IMR-90 (cell line): ENCODE results near the gene NPTX2. TPM values are rescaled to one million over a fixed set of nuclear protein-coding genes. Genes with fewer than 3 reads are reported as not detected.

Experiments used
- ATAC-seq: fragments of 200-7000 bp; cut with Tn5 transposase; 2 replicates; pipeline ENCODE4 v1.9.1; 2020; ENCODE audit warnings: low read depth, mild to moderate bottlenecking, moderate library complexity
- BruUV-seq: library from RNA; stranded (reverse); fragments of 400-500 nt; replicated peaks from 2 replicates; lab custom pipeline; 2021; lab: Mats Ljungman, UMichigan
- CTCF ChIA-PET: fragments of 300-600 bp; formaldehyde crosslinking; extraction: SDS; loops from one replicate; lab custom pipeline; 2021; ENCODE audit warnings: antibody characterized with exemption; lab: Yijun Ruan, JAX
- POLR2A ChIA-PET: fragments of 300-600 bp; sonication (Branson Sonifier 250); formaldehyde crosslinking; loops from one replicate; lab custom pipeline; 2022; ENCODE audit warnings: antibody characterized with exemption; ENCODE audit not compliant: unreplicated experiment; lab: Charles Lee
- DNase-seq: peaks from one replicate; pipeline ENCODE4 v3.0.0; 2013
- H2AFZ ChIP-seq: replicated peaks from 2 replicates; pipeline ENCODE3; 2013; ENCODE audit warnings: low read length, mild to moderate bottlenecking; ENCODE audit not compliant: poor library complexity
- H2AK5ac ChIP-seq: 2 replicates; pipeline ENCODE4 v1.6.1; 2013; ENCODE audit warnings: low read depth, low read length, inconsistent platforms
- H2AK9ac ChIP-seq: replicated peaks from 2 replicates; pipeline ENCODE3; 2013; ENCODE audit warnings: mild to moderate bottlenecking, low read depth, low read length, moderate library complexity; ENCODE audit not compliant: poor library complexity
- H2BK120ac ChIP-seq: 2 replicates; pipeline ENCODE4 v1.6.1; 2013; ENCODE audit warnings: low read depth, low read length, inconsistent platforms
- H2BK15ac ChIP-seq: 3 replicates; pipeline ENCODE4 v1.6.1; 2013; ENCODE audit warnings: low read depth, low read length, inconsistent platforms
- H2BK20ac ChIP-seq: 2 replicates; pipeline ENCODE4 v1.6.1; 2013; ENCODE audit warnings: low read depth, mild to moderate bottlenecking, inconsistent platforms, low read length, moderate library complexity
- H2BK5ac ChIP-seq: 2 replicates; pipeline ENCODE4 v1.6.1; 2013; ENCODE audit warnings: mild to moderate bottlenecking, low read depth, low read length, inconsistent platforms; ENCODE audit not compliant: poor library complexity, severe bottlenecking
- H3K14ac ChIP-seq: replicated peaks from 2 replicates; pipeline ENCODE4 v1.6.1; 2013; ENCODE audit warnings: low read depth, low read length, inconsistent platforms
- H3K18ac ChIP-seq: 2 replicates; pipeline ENCODE4 v1.6.1; 2013; ENCODE audit warnings: low read depth, low read length, control low read depth
- H3K23ac ChIP-seq: 2 replicates; pipeline ENCODE4 v1.6.1; 2013; ENCODE audit warnings: low read depth, low read length, inconsistent platforms
- H3K27ac ChIP-seq: 2 replicates; pipeline ENCODE4 v1.5.1; 2013; ENCODE audit warnings: mild to moderate bottlenecking, control low read depth, low read length; ENCODE audit not compliant: insufficient read depth
- H3K27me3 ChIP-seq: 2 replicates; pipeline ENCODE4 v1.6.1; 2013; ENCODE audit warnings: low read length; ENCODE audit not compliant: control insufficient read depth, insufficient read depth
- H3K36me3 ChIP-seq: 2 replicates; pipeline ENCODE4 v1.6.1; 2013; ENCODE audit warnings: low read length, mixed read lengths; ENCODE audit not compliant: control insufficient read depth, insufficient read depth
- H3K4ac ChIP-seq: 2 replicates; pipeline ENCODE4 v1.6.1; 2013; ENCODE audit warnings: low read depth, low read length, inconsistent platforms
- H3K4me1 ChIP-seq: 2 replicates; pipeline ENCODE4 v1.6.1; 2013; ENCODE audit warnings: low read length, mixed read lengths; ENCODE audit not compliant: control insufficient read depth, insufficient read depth
- H3K4me2 ChIP-seq: 2 replicates; pipeline ENCODE4 v1.6.1; 2013; ENCODE audit warnings: low read depth, mild to moderate bottlenecking, control low read depth, low read length, moderate library complexity
- H3K4me3 ChIP-seq: 2 replicates; pipeline ENCODE4 v1.5.1; 2013; ENCODE audit warnings: low read depth, mild to moderate bottlenecking, control low read depth, low read length, moderate library complexity; ENCODE audit not compliant: insufficient read depth
- H3K56ac ChIP-seq: 2 replicates; pipeline ENCODE4 v1.6.1; 2013; ENCODE audit warnings: low read length, inconsistent platforms; ENCODE audit not compliant: insufficient read depth; ENCODE audit errors: extremely low read depth
- H3K79me1 ChIP-seq, 2 experiments: 2 replicates each; pipeline ENCODE4 v1.6.1; 2013; ENCODE audit warnings: low read length in 2 of 2, inconsistent platforms in 1 of 2, low read depth in 1 of 2
- H3K9ac ChIP-seq: 2 replicates; pipeline ENCODE4 v1.6.1; 2013; ENCODE audit warnings: low read depth, low read length, control low read depth
- H3K9me1 ChIP-seq: 2 replicates; pipeline ENCODE4 v1.6.1; 2013; ENCODE audit warnings: low read length, inconsistent platforms; ENCODE audit not compliant: insufficient read depth
- H3K9me3 ChIP-seq: 2 replicates; pipeline ENCODE4 v1.6.1; 2013; ENCODE audit warnings: low read length; ENCODE audit not compliant: control insufficient read depth, insufficient read depth
- H4K20me1 ChIP-seq: 2 replicates; pipeline ENCODE4 v1.6.1; 2013; ENCODE audit warnings: low read length, inconsistent platforms; ENCODE audit not compliant: insufficient read depth
- H4K5ac ChIP-seq: 2 replicates; pipeline ENCODE4 v1.6.1; 2013; ENCODE audit warnings: mild to moderate bottlenecking, low read depth, low read length, control low read depth
- H4K8ac ChIP-seq, 2 experiments: 2 replicates each; pipeline ENCODE4 v1.6.1; 2013; ENCODE audit warnings: low read depth in 2 of 2, low read length in 2 of 2, control low read depth in 1 of 2, inconsistent platforms in 1 of 2
- H4K91ac ChIP-seq: 2 replicates; pipeline ENCODE4 v1.6.1; 2013; ENCODE audit warnings: low read depth, low read length, inconsistent platforms; ENCODE audit not compliant: insufficient read depth
- ELK1 ChIP-seq: fragments of 150-350 bp; IDR thresholded peaks from 2 replicates; pipeline ENCODE4 v1.6.1; 2016; ENCODE audit warnings: low read depth, mild to moderate bottlenecking, low read length, moderate library complexity, borderline replicate concordance
- MAFK ChIP-seq: IDR thresholded peaks from 2 replicates; pipeline ENCODE4 v1.6.1; 2012; ENCODE audit warnings: low read depth, low read length, improper control_type of control experiment
- MXI1 ChIP-seq: IDR thresholded peaks from 2 replicates; pipeline ENCODE4 v1.6.1; 2012; ENCODE audit warnings: low read depth, mild to moderate bottlenecking, low read length, moderate library complexity, borderline replicate concordance
- NFE2L2 ChIP-seq: fragments of 150-350 bp; IDR thresholded peaks from 2 replicates; pipeline ENCODE4 v1.6.1; 2016; ENCODE audit warnings: low read depth, mild to moderate bottlenecking, low read length
- POLR2A ChIP-seq: IDR thresholded peaks from 2 replicates; pipeline ENCODE4 v1.6.1; 2012; ENCODE audit warnings: mild to moderate bottlenecking, low read depth, low read length
- RFX5 ChIP-seq: IDR thresholded peaks from 2 replicates; pipeline ENCODE4 v1.8.0; 2012; ENCODE audit warnings: low read depth, mild to moderate bottlenecking, low read length, moderate library complexity
- WGBS, 2 experiments: methylation state at CpG; one replicate each; pipeline versions ENCODE4 v1.1.5 to v1.1.7; 2013; ENCODE audit warnings: missing lambda C conversion rate in 2 of 2; ENCODE audit not compliant: insufficient read length in 1 of 2; ENCODE audit errors: extremely low coverage in 2 of 2; 5-methylcytosine and 5-hydroxymethylcytosine counted together
- dilution Hi-C: fragments of 300-500 bp; cut with HindIII; formaldehyde crosslinking; loops from one replicate; pipeline ENCODE4 v1.14.3; 2018; ENCODE audit warnings: low sequenced_read_pairs; ENCODE audit not compliant: unreplicated experiment
- in situ Hi-C: fragments of 300-500 bp; cut with MboI; formaldehyde crosslinking; loops from 3 replicates; pipeline ENCODE4 v1.14.3; 2019; ENCODE audit warnings: low sequenced_read_pairs, inconsistent platforms, mixed read lengths
- intact Hi-C: fragments of 100-400 bp; cut with micrococcal nuclease; formaldehyde crosslinking; loops from 2 replicates; pipeline ENCODE4 v1.10.0; 2022
- polyA plus RNA-seq, 3 experiments: library from polyadenylated mRNA; depleted of rRNA; stranded (reverse); fragments of >200 nt; gene quantifications; 2 replicates each; pipeline ENCODE4 v1.2.3, GENCODE V29; 2012; ENCODE audit warnings: low replicate concordance in 1 of 3
- total RNA-seq: library from RNA; depleted of rRNA; stranded (reverse); fragments of >200 nt; gene quantifications from 2 replicates; pipeline ENCODE4 v1.2.3, GENCODE V29; 2012

Gene NPTX2
- total and polyA plus RNA-seq, 2 of the 4 experiments (the other 2 are of a cell fraction) = under 0.01 to 0.03 TPM

- H3K79me1 ChIP-seq = no peaks in the 10 kb centered on the region
- H2BK15ac ChIP-seq = no peak overlapping the region
- no peak overlapping the region for H4K8ac ChIP-seq
- H3K9me1 ChIP-seq = no peaks in the 10 kb centered on the region
- intact Hi-C loops (no loop called here), dilution Hi-C loops (no loop called here), in situ Hi-C loops (no loop called here)
- TF ChIP-seq NFE2L2 = no peak
- TF ChIP-seq RFX5 = no peak
- no peak for TF ChIP-seq MAFK
- no peak for TF ChIP-seq POLR2A
- TF ChIP-seq ELK1 = no peak
- TF ChIP-seq MXI1 = no peak
- 19% methylated on average over 6 of the region's 9 CpGs; no CpG with 5 or more reads in 1 of the 2 experiments for WGBS, 2 experiments
- CTCF ChIA-PET = no interaction called here
- no peak for ATAC-seq
- peaks cover 28% of the 10 kb centered on the region; the same call in 1 of the 2 replicates for H3K9me3 ChIP-seq
- H2AK5ac ChIP-seq = no peak overlapping the region
- H3K23ac ChIP-seq = no peak overlapping the region
- H4K5ac ChIP-seq = no peak overlapping the region
- BruUV-seq = no TSS peak
- no peak overlapping the region for H2BK120ac ChIP-seq
- H3K4me1 ChIP-seq = no peaks in the 10 kb centered on the region
- H3K36me3 ChIP-seq = no peaks in the 10 kb centered on the region
- no peak overlapping the region for H3K9ac ChIP-seq
- H4K20me1 ChIP-seq = no peaks in the 10 kb centered on the region
- no peak overlapping the region for H2BK20ac ChIP-seq
- no peak overlapping the region for H3K56ac ChIP-seq
- no peak overlapping the region for H3K4me2 ChIP-seq
- POLR2A ChIA-PET = no interaction called here
- no peak for DNase-seq
- no peak overlapping the region for H3K18ac ChIP-seq
- no peak overlapping the region for H2AK9ac ChIP-seq
- H3K4me3 ChIP-seq = no peak overlapping the region
- no peak overlapping the region for H3K27ac ChIP-seq
- H2BK5ac ChIP-seq = no peak overlapping the region
- H3K14ac ChIP-seq = no peak overlapping the region
- no peak overlapping the region for H2AFZ ChIP-seq
- H4K91ac ChIP-seq = no peak overlapping the region
- no peaks in the 10 kb centered on the region for H3K27me3 ChIP-seq
- no peak overlapping the region for H3K4ac ChIP-seq
Observed at GRCh38 chr7:98674881-98675280, 57.8 kb downstream of the NPTX2 start.
